OCI-LY1 (cell line): ENCODE results near the gene GAL3ST2.

Experiments
- CTCF ChIP-seq: fragments of 200-600 bp; sonication (generic), shearing (Covaris generic); IDR thresholded peaks from 2 replicates; pipeline ENCODE4 v1.5.1; 2017; ENCODE audit warnings: mild to moderate bottlenecking, antibody characterized with exemption, low read length, moderate library complexity, mixed read lengths
- EZH2 ChIP-seq: fragments of 200-600 bp; sonication (generic), shearing (Covaris generic); IDR thresholded peaks from 2 replicates; pipeline ENCODE4 v1.8.0; 2017; ENCODE audit warnings: borderline replicate concordance, mixed run types, mild to moderate bottlenecking, antibody characterized with exemption, low read length, moderate library complexity, mixed read lengths

DNA sequence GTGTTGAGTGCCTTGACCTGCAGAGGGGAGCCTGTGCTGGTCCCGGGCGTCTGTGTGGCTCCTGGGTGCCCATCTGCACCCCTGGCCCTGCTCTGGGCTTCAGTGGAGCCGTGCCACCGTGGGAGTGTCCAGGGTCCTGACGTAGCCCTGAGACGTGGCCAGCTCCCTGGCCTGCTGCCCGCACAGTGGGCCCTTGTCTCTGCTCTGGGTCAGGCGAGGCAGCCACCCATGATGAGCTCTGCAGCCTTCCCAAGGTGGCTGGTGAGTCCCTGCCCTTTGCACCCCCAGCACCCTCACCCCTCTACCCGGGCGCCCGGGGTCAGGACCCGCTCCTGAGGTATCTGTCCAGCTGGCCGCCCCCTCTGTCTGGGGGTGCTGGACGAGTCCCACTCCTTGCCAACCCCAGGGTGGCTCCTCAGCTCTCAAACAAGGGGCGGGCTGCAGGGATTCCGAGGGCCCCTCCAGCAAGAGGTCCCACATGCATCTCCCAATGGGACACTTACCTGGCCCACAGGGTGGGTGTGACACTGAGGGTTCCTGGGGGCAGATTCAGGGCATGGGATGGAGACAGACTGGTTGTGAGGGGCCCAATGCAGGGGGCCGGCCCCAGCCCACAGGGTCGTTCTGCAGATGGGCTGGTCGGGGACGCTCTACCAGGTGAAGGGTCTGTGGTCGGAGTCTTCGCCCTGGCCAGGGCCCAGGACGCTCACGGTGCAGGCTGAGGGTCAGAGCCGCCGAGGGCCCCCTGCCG lies 34.8 kb downstream of the GAL3ST2 start:
- no peak for TF ChIP-seq CTCF
- no peak for TF ChIP-seq EZH2
